A673 (cell line): ENCODE measurements around the gene TEPSIN.

Experiments
- CTCF ChIP-seq: fragments of 300-800, 200-600 bp; sonication (generic); conservative IDR thresholded peaks from 2 replicates; pipeline ENCODE4 v1.5.1; 2017; ENCODE audit warnings: low read depth, mild to moderate bottlenecking, antibody characterized with exemption, low read length, moderate library complexity, mixed read lengths
- EZH2 ChIP-seq: fragments of 200-600 bp; sonication (generic); IDR thresholded peaks from 2 replicates; pipeline ENCODE4 v1.6.1; 2017; ENCODE audit warnings: borderline replicate concordance, low read depth, mild to moderate bottlenecking, mixed read lengths, antibody characterized with exemption, low read length; ENCODE audit not compliant: poor library complexity, severe bottlenecking

DNA sequence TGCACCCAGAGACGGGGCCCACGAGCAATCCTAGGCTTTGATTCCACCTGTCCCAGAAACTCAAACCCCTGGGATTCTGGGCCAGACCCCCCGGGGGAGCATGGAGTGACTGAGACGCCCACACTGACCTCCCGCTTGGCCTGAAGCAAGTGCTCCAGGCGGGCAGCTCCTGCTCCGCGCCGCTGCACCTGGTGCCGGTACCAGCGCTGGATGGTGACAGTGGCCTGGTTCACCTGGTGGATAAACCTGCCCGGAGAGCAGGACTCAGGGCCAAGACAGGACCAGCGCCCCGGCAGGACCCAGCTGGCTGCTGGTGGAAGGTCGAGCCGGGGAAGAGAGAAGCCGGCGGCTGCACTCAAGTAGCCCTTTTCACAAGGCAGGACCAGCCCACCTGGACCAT is 38.7 kb downstream of the TEPSIN start:
- TF ChIP-seq CTCF (no peak), EZH2 (no peak)
